NCI-H2227 treated with DMSO at 0.1 percent for 48 hours (cell line): Measurements from ENCODE around the gene PIGS.
"Not testable (repeated sequence)": the region's sequence is repeated elsewhere in the genome, so short reads cannot be mapped to it uniquely, and the experiment has no call there.

ENCODE experiments used
- DNase-seq: peaks from one replicate; lab custom pipeline; 2025; lab: John Stamatoyannopoulos, UW

Gene PIGS

DNA sequence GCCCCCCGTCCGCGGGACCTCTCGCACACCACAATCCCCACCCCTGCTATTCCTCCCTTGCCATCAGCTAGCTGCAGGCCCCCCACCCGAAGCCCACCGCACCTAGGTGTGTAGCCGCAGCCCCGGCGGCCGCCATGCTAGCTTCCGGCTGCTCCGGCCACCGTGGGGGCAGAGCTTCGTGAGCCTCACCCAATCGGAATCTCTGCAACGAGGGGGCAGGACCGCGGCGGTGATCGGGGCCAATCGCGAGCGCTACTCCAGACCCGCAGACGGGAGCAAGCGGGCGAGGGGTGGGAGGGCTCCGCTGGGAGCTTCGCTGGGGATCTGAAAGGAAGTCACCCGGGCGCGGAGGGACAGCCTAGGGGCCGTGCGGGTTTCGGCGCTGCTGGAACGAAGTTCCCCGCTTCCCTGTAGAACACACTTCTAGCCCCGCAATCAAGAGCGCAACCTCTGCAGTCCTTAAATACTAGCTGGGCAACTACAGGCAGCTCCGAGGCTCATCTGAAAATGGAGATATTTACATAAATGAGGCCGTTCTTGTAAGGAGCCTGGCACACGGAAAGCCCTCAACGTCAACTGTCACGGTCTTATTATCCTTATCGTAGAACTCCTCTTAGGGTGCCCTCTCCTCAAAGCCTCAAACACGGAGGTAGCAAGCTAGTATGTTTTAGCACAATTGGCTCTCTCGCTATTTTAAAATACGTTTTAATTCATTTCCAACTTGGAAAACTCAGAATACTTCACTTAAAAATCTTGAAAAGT lies at the start of gene PIGS:
PIGS (minus strand) TSS at position 164 of the 762 bp plus-strand sequence; CDS start at position 136, 28 bp downstream.
- peak; percentile 72 for DNase-seq

DNA sequence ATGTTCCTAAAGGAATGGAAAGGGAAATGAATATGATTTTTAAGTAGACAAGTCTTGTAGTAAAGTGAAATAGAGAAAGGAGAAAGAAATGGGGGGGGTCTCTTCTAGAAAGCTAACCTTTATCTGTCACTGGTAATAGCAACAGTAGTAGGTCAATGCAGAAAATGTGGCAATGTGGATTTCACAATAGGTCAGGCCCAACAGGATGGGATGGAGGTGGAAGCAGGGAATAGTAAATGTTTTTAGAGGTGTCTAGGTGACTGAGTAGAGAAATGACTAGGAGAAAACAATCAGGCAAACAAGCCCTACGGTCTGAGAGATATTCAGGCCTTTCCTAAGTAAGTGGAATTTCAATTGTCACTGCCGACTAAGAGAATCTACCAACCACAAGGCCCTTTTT lies 48.7 kb upstream of the PIGS start:
- DNase-seq = no peak

DNA sequence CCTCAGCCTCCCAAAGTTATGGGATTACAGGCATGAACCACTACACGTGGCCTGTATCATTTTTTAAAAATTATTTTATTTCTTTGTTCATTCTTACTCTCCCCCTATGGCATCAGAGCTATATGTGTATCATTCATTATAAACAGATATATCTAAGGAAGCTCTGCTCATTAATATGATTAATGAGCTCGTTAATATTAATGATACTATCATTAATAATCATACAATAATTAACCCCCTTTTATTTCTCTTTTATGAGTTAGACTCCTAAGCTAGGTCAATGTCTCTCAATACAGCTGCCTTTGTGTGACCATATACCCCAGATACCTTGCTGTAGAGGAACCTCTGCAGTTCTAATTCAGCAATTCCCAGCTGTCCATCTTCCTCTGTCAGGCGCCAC lies 47.1 kb upstream of the PIGS start:
- DNase-seq = no peak

DNA sequence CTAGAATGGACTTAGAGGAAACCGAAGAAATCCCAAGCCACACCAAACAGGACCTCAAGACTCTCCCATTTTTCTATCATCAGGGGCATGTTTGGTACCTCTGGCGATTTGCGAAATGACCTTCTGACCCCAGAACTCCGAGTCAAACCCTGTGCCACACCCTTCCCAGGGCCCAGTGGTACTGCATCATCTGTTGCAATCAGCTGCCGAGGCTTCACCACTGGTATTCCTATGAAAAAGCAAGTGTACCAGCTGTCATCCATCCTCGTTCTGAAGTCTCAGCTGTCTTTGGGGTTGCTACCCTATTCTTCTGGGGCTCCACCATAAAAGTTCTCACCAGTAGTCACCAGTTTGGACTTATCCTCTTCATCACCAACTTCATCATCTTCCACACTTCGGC lies 45.0 kb upstream of the PIGS start:
- DNase-seq = no peak

DNA sequence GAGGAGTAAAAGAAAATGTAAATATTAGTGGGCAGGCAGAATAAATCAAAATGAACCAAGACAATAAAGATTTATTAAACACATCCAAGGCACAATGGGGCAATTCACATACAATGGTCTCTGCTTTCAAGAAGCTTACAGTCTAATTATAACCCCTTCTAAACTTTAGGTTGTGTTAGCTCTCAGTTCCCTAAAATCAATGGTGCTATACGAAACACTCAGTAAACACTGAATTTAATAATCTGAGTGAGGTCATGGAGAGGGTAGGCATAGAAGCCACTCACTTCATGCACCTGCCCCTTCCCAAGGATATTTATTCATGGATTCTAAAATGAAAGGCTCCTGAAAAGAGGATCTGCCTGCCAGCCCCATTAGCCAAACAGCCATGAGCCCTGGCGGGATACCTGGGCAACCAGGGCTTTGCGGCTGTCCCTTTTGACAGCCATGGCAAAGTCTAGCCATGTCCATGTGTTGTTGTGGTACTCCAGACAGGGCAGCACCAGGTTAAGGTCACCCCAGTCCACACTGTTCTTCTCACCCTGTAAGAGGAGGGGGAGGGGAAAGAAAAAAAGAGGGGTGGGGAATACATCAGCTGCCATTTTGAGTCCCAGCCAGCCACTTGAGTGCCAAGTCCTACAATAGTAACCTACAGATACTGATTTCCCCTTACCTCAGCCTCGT lies 44.1 kb upstream of the PIGS start:
- no peak for DNase-seq

DNA sequence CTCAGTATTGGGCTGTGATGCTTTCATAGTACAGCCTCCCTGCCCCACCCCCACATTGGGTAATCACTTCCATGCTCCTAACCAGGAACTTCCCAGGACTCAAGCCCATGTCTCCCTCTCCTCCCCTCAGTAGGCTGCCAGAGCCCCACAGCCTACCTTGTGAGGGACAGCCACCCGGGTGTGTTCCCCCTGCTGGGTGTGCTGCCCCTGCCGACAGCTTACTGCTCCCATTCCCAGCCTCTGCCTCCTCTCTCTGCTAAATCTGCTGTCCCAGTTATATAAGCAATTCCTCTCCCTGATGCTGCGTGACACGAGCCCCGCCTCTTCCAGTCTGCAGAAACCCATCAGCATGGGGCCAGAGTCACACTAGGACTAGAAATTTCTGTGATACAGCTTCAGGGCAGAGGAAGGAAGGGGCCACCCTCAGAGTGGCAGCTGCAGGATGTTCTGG lies 42.6 kb upstream of the PIGS start, which contains the start of gene RSKR:
RSKR (minus strand) TSS at position 255 of the 451 bp plus-strand sequence; CDS start at position 231, 24 bp downstream.
- DNase-seq = no peak

DNA sequence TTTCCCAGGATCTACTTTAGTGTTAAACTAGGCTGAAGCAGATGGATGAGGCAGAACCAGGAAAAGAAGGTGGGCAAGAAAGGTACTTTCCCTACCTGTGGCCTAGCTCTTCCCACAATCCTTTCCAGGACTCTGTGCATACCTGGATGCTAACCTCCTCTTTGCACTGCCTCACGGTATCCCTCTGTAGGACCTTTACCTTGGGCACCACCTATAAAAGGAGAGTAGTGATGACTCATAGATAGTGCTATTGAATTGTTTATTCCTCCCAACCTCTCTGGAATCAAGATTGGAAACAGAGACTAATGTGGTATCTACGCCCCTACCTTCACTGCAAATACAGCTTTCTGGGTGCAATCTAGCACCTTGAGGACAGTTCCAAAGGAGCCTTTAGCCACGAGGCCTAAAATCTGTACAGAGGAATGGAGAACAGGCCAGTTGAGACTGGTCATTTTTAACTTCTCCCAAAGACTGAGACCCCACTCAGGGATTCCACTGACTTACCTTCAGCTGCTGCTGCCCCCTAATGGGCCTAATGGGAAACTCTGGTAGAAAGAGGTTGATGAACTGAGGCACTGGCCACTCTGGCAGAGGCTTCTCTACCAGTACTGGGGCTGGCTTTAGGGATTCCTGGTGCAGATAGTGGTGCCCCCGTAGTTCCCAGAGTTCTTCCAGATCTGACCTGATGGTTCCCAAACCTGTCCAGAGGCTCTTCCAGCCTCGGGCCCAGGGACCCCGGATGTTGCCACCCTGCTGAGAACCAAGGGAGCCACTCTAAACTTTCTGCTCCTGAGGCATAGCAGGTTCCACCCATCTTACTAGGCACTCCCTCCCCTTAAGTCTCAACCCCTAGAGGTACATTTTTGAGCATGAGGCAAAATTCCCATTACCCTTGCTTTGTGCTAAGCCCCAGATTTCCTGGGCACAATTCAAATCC lies 41.9 kb upstream of the PIGS start:
- DNase-seq = peak; percentile 12

DNA sequence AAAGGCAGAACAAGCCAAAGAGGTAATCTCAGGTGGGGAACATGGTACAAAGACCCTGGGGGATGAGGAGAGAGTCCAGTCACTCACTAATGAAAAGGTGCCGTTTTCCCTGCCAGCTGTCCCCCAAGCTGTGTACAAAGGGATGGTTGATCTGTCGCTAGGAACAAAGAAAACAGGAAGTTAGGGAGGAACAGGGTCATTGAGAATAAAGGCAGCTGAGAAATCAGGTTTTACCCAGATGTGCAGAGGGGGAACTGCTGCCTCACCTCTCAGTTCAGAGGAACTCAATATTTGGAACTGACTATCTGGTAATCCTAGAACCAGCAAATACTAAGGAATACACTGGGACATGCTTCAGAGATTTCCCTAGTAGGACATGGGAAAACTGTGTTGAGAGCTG lies 41.2 kb upstream of the PIGS start:
- DNase-seq = no peak

DNA sequence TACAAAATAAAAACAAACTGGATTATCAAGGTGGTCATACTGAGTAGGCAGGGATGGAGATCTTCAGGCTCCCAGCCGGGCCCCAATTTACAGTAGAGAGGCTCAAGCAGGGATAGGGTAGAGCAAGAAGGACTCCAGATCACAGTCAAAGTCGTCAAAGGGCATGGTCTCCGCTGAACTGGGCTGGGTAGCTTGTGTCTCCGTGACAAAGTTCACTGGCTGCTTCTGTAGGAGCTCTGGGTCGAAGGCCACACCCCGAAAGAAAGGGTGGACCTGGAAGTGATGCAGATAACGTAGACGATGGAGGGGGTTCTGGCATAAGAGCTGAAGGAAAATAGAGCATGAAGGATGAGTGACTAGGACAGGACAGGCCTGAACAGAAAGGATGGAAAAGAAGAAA lies 39.1 kb upstream of the PIGS start:
- no peak for DNase-seq

DNA sequence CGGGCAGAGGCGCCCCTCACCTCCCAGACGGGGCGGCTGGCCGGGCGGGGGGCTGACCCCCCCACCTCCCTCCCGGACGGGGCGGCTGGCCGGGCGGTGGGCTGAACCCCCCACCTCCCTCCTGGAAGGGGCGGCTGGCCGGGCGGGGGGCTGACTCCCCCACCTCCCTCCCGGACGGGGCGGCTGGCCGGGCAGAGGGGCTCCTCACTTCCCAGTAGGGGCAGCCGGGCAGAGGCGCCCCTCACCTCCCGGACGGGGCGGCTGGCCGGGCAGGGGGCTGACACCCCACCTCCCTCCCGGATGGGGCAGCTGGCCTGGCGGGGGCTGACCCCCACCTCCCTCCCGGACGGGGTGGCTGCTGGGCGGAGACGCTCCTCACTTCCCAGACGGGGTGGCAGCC lies 32.7 kb upstream of the PIGS start:
- not testable (repeated sequence) for DNase-seq

DNA sequence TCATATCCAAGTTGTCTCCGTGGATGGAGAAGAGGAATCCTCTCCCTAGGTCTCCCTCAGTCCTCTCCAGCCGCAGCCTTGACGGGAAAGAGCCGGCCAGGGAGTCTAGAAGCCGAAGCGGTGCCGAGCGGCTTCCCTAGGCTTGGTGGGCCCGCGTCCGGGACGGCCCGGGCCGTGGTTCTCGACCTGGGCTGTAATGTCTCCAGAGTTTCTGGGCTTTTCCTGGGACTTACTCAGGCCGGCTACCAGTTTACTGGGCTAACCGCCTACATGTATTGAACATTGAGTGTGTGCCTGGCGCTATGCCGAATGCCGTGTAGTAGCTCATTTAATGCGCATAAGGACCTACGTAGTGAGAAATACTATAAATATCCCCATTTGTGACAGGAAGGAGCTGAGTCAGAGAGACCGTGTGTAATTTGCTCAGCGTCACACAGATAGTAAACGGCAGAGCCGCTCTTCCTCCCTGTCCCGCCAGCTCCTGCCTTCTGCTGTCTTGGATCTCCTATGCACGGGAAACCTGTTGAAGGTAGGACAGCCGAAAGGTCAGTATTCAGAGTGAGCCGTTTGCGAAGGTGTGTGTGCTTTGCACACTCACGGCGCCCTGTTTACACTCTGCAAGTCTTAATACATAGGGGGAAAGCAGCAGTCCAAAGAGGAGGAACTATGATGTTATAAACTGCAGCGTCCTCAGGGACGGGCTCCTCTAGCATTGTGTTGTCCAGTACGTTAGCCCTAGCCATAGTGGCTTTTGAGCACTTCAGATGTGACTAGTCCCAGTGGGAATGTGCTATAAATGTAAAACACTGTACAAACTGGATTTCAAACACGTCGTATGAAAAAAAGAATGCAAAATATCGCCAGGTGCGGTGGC lies 28.2 kb upstream of the PIGS start:
- peak; percentile 68 for DNase-seq

DNA sequence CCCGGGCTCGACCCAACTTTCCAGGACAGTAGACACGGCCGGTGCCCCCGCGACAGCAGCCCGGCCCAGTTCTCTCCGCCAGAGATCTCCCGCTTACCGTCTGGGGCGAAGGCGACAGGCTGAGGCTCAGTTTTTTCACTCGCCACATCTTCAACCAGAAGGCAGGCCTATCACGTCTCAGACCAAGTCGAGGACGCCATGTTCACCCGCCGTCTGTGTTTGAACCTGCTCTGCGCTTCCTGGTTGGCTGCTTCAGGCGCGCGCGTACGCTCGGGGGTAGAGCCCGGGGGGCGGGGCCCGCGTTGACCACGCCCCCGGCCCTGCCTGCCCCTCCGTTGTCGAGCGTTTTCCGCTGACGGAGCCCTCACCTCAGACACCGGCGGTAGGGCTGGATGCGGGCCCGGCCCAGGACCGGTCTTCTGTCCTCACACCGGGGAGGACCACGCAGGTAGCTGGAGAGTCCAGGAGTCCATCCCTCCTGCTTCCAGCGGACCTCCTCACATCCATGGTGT lies 27.5 kb upstream of the PIGS start, which contains the start of gene SPAG5:
SPAG5 (minus strand) TSS at position 227 of the 512 bp plus-strand sequence; CDS start at position 148, 79 bp downstream.
- DNase-seq = peak; percentile 86

DNA sequence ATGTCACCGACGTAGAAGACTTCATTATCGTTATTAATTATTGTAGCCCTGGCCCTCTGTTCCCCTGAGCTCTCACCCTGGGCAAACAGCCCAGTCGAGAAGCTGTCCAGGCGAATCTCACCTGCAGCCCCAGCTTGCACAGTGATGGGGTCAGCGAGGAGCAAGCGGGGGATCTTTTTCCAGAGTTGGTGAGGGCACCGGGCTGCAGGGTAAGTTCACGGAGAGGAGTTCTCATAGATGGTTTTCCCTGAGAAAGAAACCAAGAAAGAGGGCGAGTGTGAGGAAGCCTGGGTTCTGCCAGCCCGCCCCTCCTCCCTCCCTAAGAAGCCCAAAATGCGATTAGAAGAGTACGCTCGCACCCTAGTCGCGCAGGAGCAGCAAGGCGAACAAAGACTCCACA lies 27.1 kb upstream of the PIGS start:
- DNase-seq = no peak

DNA sequence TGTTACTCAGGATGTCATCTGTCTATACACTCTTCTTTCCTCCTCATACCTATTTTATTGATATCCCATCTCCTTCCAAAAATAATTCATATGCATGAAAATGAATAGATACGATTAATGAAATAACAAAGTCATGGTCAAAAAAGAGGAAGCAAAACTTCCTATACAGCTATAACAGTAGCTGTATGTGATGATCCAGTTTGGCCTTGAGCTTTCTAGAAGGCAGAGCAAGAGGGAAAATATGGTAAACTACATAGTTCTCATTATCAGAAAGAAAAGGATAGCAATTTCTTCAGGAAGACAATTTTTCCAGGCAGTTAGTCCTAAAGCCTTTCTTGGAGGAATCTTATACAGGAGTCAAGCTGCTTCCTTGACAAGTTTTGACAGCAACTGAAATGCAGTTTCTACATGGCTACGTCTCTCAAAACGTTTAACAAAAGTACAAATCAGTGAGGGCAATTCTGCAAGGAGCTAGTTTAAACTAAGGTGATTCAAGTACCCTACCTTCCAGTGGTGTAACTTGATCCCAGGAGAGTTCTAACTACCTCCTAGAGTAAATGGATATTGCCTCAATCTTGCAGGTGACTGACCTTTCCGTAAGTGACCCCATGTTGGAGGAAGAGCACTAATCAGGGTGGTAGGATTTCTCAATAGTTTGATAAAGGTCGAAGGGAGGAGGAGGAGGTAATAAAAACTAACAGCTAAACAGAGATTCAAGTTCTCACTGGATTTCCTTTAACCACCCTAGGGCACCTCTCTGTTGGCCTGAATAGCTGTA lies 26.5 kb upstream of the PIGS start:
- DNase-seq = no peak

DNA sequence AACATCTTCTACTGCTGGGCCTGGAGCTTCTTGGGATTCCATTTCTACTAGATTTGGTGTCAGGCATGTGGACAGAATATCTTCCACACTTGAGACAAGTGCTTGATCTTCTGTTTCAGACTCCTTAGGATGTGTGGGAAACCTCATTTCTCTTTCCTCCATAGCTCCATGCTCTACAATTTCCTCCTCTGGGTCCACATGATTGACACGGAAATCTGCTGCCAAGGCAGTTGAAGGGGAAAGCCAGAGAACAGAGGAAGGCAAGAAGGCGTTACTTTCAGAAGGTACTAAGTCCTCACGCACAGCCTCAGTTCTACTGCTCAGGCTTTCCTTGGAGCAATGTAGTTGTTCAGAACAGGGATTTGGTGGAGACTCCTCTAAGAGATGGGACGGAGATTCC lies 20.9 kb upstream of the PIGS start:
- DNase-seq = no peak

DNA sequence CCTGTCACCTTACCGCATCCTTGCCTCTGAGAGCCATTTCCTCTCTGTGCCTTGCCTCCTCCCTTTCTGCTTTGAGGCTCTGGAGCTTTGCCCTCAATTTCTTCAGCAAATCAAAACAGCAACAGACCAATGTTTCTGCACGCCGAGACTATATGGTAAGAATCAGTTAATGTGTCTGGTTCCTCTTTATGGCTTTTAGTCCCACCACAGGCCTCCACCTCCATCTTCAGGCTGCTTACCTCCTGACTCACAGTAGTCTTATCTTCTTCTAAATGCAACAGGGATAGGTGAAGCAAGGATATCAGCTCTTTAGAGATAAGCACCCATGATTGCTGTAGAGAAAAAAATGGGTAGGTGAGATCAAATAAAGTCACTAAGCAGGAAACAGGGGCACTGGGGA lies 14.5 kb upstream of the PIGS start:
- DNase-seq = no peak

DNA sequence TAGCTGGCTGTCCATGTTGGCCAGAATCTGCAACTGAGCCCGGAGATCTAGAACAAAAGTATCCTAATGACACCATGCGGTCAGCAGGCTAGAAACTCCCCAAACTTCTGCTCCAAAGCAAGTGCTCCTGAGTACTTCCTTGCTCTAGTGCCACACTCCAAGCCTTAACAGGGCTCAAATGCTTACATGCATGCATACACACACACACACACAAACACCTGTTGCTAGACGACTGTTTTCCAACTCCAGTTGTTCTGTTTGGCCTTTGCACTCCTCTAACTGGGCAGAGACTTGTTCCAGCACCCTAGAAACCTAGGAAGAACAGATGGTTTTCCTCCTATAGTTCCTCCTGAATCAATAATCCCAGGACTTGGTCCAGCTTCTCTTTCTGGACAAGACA lies 13.1 kb upstream of the PIGS start:
- DNase-seq = no peak

DNA sequence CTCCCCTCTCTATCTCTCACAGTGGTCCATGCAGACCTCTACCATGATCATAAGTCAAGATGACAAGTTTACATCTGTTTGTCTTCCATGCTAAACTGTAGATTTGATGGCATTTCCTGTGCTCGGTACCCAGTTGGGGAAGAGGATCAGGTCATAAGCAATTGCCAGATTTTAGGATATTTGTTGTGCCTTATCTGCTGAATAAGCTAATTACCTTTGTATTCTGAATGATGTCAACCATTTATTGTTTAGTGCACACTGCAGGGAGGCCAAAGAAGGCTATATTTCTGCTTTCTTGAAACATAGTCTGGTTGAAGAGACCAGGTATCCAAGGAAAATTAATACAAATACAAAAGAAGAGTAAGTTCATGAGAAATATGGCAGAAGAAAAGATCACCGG lies 11.2 kb upstream of the PIGS start:
- no peak for DNase-seq

DNA sequence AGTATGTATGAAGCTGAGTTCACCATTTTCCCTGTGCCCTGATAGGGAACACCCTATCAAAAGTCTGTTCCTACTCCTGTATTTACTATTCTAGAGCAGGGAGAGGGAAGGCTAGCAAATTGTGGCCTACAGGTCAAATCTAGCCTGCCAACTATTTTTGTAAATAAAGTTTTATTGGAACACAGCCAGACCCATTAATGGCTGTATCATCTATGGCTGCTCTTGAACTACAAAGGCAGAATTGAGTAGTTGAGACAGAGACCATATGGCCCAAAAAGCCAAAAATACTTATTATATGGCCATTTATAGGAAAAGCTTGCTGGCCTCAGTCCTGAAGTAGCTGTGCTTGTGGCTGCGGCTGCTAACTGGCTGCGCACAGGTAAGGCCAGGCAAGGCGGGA lies 9.6 kb upstream of the PIGS start:
- no peak for DNase-seq

DNA sequence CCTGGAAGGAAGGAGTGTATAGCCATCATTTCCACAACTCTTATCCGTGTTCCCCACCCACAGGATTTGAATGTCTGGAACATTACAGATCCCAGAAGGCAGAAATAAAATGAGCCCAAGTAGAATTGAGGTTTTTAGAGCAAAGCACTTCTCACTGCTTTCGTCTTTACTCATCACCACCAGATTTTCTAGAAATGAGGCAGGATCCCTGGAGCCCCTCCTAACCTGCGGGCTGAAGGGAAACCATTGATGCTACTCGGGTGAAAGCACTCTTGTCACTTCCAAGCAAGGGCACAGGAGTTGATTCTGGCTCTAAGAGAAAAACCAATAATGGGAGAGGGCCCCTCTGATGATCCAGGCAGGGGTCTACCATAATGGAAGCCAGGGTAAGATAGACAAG lies 8.2 kb upstream of the PIGS start:
- DNase-seq = no peak
